Glutamatergic neuron (in vitro differentiated cells): ENCODE measurements around the gene IMP4. TPM values are rescaled to one million over a fixed set of nuclear protein-coding genes. Genes with fewer than 3 reads are reported as not detected.

Source experiments
- DNase-seq: peaks from one replicate; pipeline ENCODE4 v3.0.0; 2022
- H3K27ac Mint-ChIP-seq: one replicate; pipeline ENCODE4 v1.8.0; 2020; ENCODE audit warnings: mild to moderate bottlenecking, mixed read lengths, inconsistent platforms; ENCODE audit not compliant: unreplicated experiment
- H3K27me3 Mint-ChIP-seq: one replicate; pipeline ENCODE4 v1.8.0; 2020; ENCODE audit warnings: mild to moderate bottlenecking, moderate library complexity, mixed read lengths, inconsistent platforms; ENCODE audit not compliant: unreplicated experiment
- H3K36me3 Mint-ChIP-seq: one replicate; pipeline ENCODE4 v1.8.0; 2020; ENCODE audit warnings: mild to moderate bottlenecking, mixed read lengths, inconsistent platforms; ENCODE audit not compliant: unreplicated experiment
- H3K4me1 Mint-ChIP-seq: one replicate; pipeline ENCODE4 v1.8.0; 2020; ENCODE audit warnings: mild to moderate bottlenecking, low read depth, mixed read lengths, inconsistent platforms; ENCODE audit not compliant: unreplicated experiment
- H3K4me3 Mint-ChIP-seq: one replicate; pipeline ENCODE4 v1.8.0; 2020; ENCODE audit warnings: mild to moderate bottlenecking, mixed read lengths, inconsistent platforms; ENCODE audit not compliant: unreplicated experiment
- H3K9me3 Mint-ChIP-seq: one replicate; pipeline ENCODE4 v1.8.0; 2020; ENCODE audit warnings: mild to moderate bottlenecking, moderate library complexity, mixed read lengths, inconsistent platforms; ENCODE audit not compliant: unreplicated experiment
- CTCF ChIP-seq: fragments of 200-600 bp; sonication (generic); IDR thresholded peaks from one replicate; pipeline ENCODE4 v1.5.0; 2021; ENCODE audit not compliant: partially characterized antibody, unreplicated experiment
- total RNA-seq: library from RNA; stranded (reverse); fragmentation: NEBNext Ultra II Directional; extraction: Animal tissue kit (Norgen Biotek cat#: 25700); gene quantifications from one replicate; pipeline ENCODE4 v1.2.1, GENCODE V29; 2021; ENCODE audit not compliant: unreplicated experiment

The IMP4 gene
- total RNA-seq, 1 donor from 2014 or later = 48.3 TPM

- H3K27ac Mint-ChIP-seq = no peak overlapping the region
- H3K9me3 Mint-ChIP-seq = peaks cover 4% of the 10 kb centered on the region
- peaks cover 2% of the 10 kb centered on the region for H3K27me3 Mint-ChIP-seq
- TF ChIP-seq CTCF = no peak
- peaks cover 19% of the 10 kb centered on the region for H3K36me3 Mint-ChIP-seq
- H3K4me3 Mint-ChIP-seq = no peak overlapping the region
- DNase-seq = no peak
- H3K4me1 Mint-ChIP-seq = no peaks in the 10 kb centered on the region
Observed at GRCh38 chr2:130363479-130363878, 20.8 kb downstream of the IMP4 start.

- no peaks in the 10 kb centered on the region for H3K4me1 Mint-ChIP-seq
- no peak overlapping the region for H3K4me3 Mint-ChIP-seq
- peaks cover 2% of the 10 kb centered on the region for H3K27me3 Mint-ChIP-seq
- peaks cover 4% of the 10 kb centered on the region for H3K9me3 Mint-ChIP-seq
- no peak overlapping the region for H3K27ac Mint-ChIP-seq
- peaks cover 14% of the 10 kb centered on the region for H3K36me3 Mint-ChIP-seq
- TF ChIP-seq CTCF = no peak
- DNase-seq = no peak
Observed at GRCh38 chr2:130365075-130365474, 22.4 kb downstream of the IMP4 start.

DNA sequence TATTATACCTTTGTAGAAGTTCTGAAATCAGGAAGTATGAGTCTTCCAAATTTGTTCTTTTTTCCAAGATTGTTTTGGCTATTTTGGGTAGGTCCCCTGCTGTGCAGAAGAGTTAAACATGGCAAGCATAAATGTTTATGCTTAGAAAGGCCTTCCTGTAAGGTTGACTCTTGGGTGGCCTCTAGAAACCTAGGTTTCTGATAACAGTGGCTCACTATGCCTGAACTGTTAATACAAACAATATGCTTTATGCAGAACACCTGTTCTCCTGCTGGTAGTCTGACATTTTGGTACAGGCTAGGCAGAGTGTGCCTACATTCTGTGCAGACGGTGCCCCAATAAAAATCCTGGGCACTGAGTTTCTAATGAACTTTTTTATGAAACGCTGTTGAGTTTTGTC is 23.3 kb downstream of the IMP4 start:
- Mint-ChIP-seq H3K4me1 (no peaks in the 10 kb centered on the region), H3K36me3 (peaks cover 10% of the 10 kb centered on the region), H3K4me3 (no peak overlapping the region), H3K27me3 (peaks cover 2% of the 10 kb centered on the region), H3K27ac (no peak overlapping the region), H3K9me3 (peaks cover 4% of the 10 kb centered on the region)
- no peak for DNase-seq
- TF ChIP-seq CTCF = no peak

DNA sequence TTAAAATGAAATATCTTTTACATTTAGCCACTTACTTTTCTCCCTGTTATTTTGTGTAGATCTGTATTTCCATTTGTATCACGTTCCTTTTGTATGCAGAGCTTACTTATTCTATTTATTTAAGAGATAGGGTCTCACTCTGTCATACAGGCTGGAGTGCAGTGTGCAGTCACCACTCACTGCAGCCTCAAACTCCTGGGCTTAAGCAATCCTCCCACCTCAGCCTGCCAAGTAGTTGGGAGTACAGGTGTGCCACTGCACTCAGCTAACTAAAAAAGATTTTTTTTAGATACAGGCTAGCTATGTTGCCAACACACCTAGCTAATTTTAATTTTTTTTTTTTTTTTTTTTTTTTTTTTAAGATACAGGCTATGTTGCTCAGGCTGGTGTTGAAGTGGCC is 24.0 kb downstream of the IMP4 start:
- Mint-ChIP-seq H3K27me3 (peaks cover 2% of the 10 kb centered on the region), H3K4me1 (no peaks in the 10 kb centered on the region), H3K36me3 (peaks cover 15% of the 10 kb centered on the region), H3K4me3 (no peak overlapping the region), H3K27ac (no peak overlapping the region), H3K9me3 (peaks cover 10% of the 10 kb centered on the region)
- DNase-seq = no peak
- TF ChIP-seq CTCF = no peak

DNA sequence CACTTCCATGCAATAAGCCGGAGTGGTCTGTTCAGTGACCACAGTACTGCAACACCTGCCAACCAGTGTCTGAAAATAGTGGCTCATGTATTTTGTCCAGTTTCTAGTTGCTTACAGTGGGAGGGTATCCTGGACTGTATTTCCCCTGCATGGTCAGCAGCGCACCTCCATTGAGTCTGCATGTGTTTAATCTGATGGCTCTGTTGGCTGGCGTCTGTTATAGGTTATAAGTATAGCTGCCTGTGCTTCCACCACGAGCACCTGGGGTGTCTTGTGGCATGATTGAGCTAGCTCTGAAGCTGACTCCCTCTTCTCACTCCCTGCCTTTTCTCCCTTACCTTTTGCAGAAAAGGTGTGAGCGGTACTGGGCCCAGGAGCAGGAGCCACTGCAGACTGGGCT is 26.1 kb downstream of the IMP4 start:
- DNase-seq = no peak
- Mint-ChIP-seq H3K9me3 (peaks cover 15% of the 10 kb centered on the region), H3K4me3 (no peak overlapping the region), H3K27me3 (peaks cover 7% of the 10 kb centered on the region), H3K27ac (no peak overlapping the region), H3K36me3 (peaks cover 17% of the 10 kb centered on the region), H3K4me1 (peaks cover 8% of the 10 kb centered on the region)
- no peak for TF ChIP-seq CTCF
